Colonic mucosa (tissue), 4 donors: ENCODE results near the gene PTRHD1. TPM values are rescaled to one million over a fixed set of nuclear protein-coding genes. Genes with fewer than 3 reads are reported as not detected.

ENCODE experiments used
- DNase-seq: peaks from one replicate; pipeline ENCODE4 v3.0.0-alpha.2; 2020
- H3K27ac ChIP-seq: fragments of 200-600 bp; one replicate; pipeline ENCODE4 v1.8.0; 2021
- H3K27me3 ChIP-seq: fragments of 200-600 bp; one replicate; pipeline ENCODE4 v1.8.0; 2021
- H3K36me3 ChIP-seq: fragments of 200-600 bp; one replicate; pipeline ENCODE4 v1.8.0; 2021
- H3K4me1 ChIP-seq: fragments of 200-600 bp; one replicate; pipeline ENCODE4 v1.8.0; 2021; ENCODE audit warnings: mild to moderate bottlenecking
- H3K4me3 ChIP-seq: fragments of 200-600 bp; one replicate; pipeline ENCODE4 v1.8.0; 2021
- H3K9ac ChIP-seq, 2 donors: one replicate each; pipeline ENCODE4 v1.7.0; 2013; ENCODE audit warnings: control low read depth in 2 of 2, low read depth in 2 of 2, low read length in 2 of 2
- H3K9me3 ChIP-seq: fragments of 200-600 bp; one replicate; pipeline ENCODE4 v1.8.0; 2021
- intact Hi-C: fragments of 100-400 bp; cut with DNase I; formaldehyde crosslinking; loops from one replicate; pipeline ENCODE4 v1.14.1; 2022
- total RNA-seq, 2 donors: library from RNA; stranded (reverse); fragmentation: NEBNext Ultra II Directional in 1 of 2; extraction: Animal tissue kit (Norgen Biotek cat#: 25700) in 1 of 2; gene quantifications; one replicate each; pipeline ENCODE4 v1.2.1, GENCODE V29; 2021
- TF ChIP-seq, protein P1 (sequence below): fragments of 200-600 bp; IDR thresholded peaks from one replicate; pipeline ENCODE4 v1.8.0; 2022; ENCODE audit warnings: antibody characterized with exemption, mild to moderate bottlenecking
- donor health status: healthy.
- donor health status: DM: no; HTN: no; CAD: no.
- donor health status: DM: no; HTN: no; CAD: no.

PTRHD1 gene
- total RNA-seq, 2 donors from 2014 or later: 38.2 to 47.6 TPM

DNA sequence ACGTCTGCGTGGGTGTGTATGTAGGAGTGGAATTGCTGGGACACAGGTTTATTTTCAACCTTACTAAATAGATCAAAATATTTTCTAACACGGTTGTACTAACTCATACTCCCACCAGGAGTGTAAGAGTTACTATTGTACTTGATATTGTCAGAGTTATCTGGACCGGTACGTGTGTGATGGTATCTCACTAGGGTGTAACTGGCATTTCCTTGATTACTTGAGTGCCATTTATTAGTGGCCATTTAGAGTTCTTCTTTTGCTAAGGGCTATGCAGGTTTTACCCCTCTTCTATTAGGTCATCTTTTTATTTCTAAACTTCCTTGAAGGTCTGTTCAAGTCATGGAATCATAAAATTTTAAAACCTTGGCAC, 33.6 kb upstream of the PTRHD1 start:
- TF ChIP-seq, protein P1, sequence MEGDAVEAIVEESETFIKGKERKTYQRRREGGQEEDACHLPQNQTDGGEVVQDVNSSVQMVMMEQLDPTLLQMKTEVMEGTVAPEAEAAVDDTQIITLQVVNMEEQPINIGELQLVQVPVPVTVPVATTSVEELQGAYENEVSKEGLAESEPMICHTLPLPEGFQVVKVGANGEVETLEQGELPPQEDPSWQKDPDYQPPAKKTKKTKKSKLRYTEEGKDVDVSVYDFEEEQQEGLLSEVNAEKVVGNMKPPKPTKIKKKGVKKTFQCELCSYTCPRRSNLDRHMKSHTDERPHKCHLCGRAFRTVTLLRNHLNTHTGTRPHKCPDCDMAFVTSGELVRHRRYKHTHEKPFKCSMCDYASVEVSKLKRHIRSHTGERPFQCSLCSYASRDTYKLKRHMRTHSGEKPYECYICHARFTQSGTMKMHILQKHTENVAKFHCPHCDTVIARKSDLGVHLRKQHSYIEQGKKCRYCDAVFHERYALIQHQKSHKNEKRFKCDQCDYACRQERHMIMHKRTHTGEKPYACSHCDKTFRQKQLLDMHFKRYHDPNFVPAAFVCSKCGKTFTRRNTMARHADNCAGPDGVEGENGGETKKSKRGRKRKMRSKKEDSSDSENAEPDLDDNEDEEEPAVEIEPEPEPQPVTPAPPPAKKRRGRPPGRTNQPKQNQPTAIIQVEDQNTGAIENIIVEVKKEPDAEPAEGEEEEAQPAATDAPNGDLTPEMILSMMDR: no peak

GRCh38 chr2:24825883-24826772, 32.9 kb upstream of the PTRHD1 start:
- Histone ChIP-seq H3K27ac (no peak overlapping the region), H3K4me3 (no peak overlapping the region), H3K27me3 (no peaks in the 10 kb centered on the region), H3K9me3 (no peaks in the 10 kb centered on the region), H3K36me3 (no peaks in the 10 kb centered on the region), H3K4me1 (no peaks in the 10 kb centered on the region), H3K9ac (no peak overlapping the region)
- no peak for DNase-seq
- intact Hi-C loops: loop anchor here (2.0 to 10.0 kb wide), 3 partner anchors 211 to 415 kb away; no protein-coding TSS in a partner anchor
- TF ChIP-seq, protein P1: no peak

More for the DNA sequence above, 33.6 kb upstream of the PTRHD1 start:
- no peak for DNase-seq
- Histone ChIP-seq H3K36me3 (no peaks in the 10 kb centered on the region), H3K27ac (no peak overlapping the region), H3K27me3 (no peaks in the 10 kb centered on the region), H3K4me1 (no peaks in the 10 kb centered on the region), H3K4me3 (no peak overlapping the region), H3K9me3 (no peaks in the 10 kb centered on the region), H3K9ac (peak overlapping the region in 1 of 2 donors; percentile 28)
- intact Hi-C loops: loop anchor here (2.0 to 10.0 kb wide), 3 partner anchors 212 to 416 kb away; no protein-coding TSS in a partner anchor

- no peaks in the 10 kb centered on the region for H3K27me3 ChIP-seq
- no peaks in the 10 kb centered on the region for H3K9me3 ChIP-seq
- H3K9ac ChIP-seq: no peak overlapping the region
- peak; percentile 30 for DNase-seq
- H3K36me3 ChIP-seq: no peaks in the 10 kb centered on the region
- no peaks in the 10 kb centered on the region for H3K4me1 ChIP-seq
- no peak overlapping the region for H3K4me3 ChIP-seq
- H3K27ac ChIP-seq: no peak overlapping the region
- TF ChIP-seq, protein P1: peak; percentile 36
- intact Hi-C loops: loop anchor here (10.0 kb wide), 2 partner anchors 210 to 300 kb away; no protein-coding TSS in a partner anchor
These were observed 32.0 kb upstream of the PTRHD1 start for GRCh38 chr2:24824966-24825882.

DNA sequence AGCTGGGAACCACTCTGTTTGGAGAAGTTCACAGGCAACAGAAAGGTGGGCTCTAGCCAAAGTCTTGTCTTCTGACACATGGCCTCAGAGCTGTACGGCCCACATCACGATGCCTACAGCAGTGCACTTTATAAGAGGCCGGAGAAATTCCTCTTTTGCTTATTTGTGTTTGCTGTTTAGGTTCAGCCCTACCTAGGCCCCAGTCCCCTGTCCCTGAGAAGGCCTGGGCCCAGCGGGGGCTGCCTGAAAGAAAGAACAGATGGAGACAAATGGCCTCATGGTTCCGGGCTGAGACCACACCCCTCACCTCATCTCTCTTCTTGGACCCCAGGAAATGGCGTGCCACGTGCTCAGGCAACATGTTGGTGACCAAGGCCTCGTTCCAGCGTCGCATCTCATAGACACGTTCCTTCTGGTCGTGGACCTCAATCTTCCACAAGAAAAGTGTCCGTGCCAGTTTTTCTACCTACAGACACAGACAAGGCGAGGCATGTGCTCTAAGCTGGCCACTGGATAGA, 30.9 kb upstream of the PTRHD1 start:
- Histone ChIP-seq H3K4me3 (no peak overlapping the region), H3K9me3 (no peaks in the 10 kb centered on the region), H3K9ac (no peak overlapping the region), H3K27me3 (no peaks in the 10 kb centered on the region), H3K36me3 (no peaks in the 10 kb centered on the region), H3K4me1 (no peaks in the 10 kb centered on the region), H3K27ac (no peak overlapping the region)
- DNase-seq: peak; percentile 12
- TF ChIP-seq, protein P1: no peak
- intact Hi-C loops: loop anchor here (10.0 kb wide), 2 partner anchors 209 to 301 kb away; no protein-coding TSS in a partner anchor
